ENCODE results near the gene NTPCR. TPM values are rescaled to one million over a fixed set of nuclear protein-coding genes. Genes with fewer than 3 reads are reported as not detected.
"Not testable (repeated sequence)": the region's sequence is repeated elsewhere in the genome, so short reads cannot be mapped to it uniquely, and the experiment has no call there.

The NTPCR gene
- polyA plus RNA-seq, 4 donors: 62.1 to 83.9 (median 80.4) TPM

DNA sequence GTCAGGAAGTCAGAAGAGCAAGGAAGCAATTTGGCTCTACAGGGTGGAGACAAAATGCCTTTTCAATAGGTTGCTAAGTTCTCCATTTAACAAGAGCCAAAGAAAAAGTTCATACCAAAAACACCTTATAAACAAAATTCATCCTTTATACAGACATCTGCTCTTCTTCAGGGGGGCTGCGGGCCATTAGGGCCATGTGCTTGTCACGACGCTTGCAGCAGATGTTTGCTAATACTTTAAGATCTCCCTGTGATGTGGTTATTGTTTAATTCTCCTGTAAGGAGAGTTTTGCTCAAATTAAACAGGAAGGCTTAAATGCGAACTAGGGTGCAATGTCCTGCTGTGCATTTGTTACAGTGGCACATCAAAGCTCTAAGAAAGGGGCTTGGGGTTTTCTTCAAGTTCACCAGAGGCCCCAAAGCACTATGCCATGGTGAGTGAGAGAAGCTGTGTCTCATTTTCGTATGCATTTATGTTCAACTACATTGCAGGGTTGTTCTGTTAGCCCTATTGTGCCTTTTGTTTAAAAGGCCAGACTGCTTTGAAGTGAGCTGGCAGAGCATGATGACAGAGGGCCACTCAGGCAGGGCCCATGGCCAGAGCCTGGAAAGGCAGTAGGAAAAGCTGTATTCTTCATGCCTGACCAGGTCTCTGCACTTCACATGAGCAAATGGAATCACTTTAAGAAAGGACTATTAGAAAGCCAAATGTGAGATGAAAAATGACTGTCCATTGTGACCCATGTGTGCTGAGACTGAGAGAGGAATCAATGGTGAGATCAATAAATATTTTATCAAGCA is 24.8 kb upstream of the NTPCR start:
- no peak for DNase-seq (ENCODE audit: low read depth in 4 of 4, low spot score in 3 of 4)

DNA sequence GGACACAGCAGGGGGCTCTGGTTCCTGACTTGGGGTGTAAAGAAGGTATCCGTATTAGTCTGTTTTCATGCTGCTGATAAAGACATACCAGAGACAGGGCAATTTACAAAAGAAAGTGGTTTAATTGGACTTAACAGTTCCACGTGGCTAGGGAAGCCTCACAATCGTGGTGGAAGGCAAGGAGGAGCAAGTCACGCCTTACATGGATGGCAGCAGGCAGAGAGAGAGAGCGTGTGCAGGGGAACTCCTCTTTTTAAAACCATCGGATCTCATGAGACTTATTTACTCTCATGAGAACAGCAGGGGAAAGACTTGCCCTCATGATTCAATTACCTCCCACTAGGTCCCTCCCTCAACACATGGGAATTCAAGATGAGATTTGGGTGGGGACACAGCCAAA is 23.2 kb upstream of the NTPCR start:
- DNase-seq (ENCODE audit: low read depth in 4 of 4, low spot score in 3 of 4): not testable (repeated sequence)

DNA sequence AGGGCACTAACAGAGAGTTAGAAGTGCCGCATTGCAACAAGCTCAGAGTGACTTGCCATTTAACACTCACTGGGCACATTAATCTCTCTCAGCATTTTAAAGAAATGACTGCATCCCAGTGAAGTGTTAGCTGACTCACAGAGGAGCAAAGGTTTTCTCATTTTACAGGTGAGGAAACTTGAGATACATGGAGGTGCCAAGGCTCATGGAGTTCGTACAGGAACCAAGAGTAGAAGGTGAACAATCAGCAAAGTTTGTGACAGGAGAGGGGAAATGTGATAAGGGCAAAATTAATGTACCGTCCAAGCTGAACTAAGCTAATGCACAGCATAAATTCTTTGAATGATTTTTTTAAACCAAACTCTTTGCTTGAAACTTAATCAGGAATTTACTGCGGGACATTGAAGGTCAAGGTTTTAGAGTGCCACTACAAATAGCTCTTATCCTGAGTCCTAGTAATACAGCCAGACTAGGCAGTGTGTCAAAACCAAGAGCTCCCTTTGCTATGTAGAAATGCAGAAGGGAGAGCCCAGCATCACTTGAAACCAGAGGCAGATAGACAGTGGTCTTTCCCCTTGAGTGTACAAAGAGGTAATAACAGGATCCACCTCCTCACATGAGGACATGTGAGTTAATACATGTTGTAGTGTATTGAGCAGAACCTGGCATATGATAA is 22.4 kb upstream of the NTPCR start:
- DNase-seq (ENCODE audit: low read depth in 4 of 4, low spot score in 3 of 4): peak in 2 of 4 donors; percentile 38 to 49

DNA sequence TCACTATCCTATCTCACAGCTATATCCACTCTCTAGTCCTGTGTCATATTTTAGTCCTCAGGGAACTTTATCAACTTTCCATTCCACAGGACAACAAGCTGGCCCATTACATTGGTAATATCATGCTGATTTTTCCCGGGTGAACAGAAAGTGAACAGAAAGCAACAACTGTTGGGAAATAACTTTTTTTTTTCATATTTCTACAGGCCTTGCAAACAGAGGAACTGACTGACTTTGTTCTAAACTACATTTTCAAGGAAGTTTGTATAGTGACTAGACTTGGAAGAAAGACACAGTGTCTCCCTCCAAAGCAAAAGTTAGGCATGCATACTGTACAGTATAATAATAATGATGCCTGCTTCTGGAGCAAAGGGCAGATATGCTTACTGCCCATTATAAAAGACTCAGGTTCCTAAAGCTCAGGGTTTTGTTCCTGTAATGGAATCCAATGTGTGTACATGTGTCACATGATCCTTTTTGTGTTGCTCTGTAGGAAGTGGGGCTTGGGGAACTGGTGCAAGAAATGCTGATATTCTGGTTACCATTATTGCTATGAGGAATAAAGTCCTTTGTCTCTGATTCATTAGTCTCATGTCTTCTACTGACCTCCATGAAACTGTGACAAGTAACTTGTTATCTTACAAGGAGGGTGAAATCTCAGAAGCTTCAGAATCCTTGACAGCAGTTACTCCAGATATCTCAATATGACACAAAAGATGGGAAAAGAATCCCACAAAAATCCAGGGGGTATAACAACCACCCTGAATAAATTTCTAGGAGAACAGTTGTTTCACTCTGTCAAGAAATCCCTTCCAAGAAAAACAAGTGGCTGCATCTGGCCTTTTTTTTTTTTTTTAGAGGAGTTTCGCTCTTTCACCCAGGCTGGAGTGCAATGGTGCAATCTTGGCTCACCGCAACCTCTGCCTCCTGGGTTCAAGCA is 17.7 kb upstream of the NTPCR start:
- DNase-seq (ENCODE audit: low read depth in 4 of 4, low spot score in 3 of 4): no peak

DNA sequence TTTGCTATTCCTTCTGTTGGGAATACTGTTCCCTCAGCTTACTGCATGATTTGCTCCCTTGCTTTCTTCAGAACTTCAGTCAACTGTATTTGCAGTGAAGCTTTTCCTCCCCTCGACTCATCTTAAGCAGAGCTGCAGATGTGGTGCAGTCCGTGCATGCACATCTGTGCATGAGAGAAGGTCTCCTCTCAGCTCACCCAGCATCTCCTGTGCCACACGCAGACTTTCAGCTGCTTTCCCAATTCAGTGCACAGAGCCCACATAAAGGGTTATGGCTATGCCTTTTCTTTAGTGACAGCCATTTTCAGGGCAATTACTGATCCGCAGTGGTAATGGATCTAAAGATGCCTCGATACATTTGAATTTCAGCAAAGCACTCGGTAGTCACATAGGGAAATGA is 13.5 kb upstream of the NTPCR start:
- DNase-seq (ENCODE audit: low read depth in 4 of 4, low spot score in 3 of 4): no peak

DNA sequence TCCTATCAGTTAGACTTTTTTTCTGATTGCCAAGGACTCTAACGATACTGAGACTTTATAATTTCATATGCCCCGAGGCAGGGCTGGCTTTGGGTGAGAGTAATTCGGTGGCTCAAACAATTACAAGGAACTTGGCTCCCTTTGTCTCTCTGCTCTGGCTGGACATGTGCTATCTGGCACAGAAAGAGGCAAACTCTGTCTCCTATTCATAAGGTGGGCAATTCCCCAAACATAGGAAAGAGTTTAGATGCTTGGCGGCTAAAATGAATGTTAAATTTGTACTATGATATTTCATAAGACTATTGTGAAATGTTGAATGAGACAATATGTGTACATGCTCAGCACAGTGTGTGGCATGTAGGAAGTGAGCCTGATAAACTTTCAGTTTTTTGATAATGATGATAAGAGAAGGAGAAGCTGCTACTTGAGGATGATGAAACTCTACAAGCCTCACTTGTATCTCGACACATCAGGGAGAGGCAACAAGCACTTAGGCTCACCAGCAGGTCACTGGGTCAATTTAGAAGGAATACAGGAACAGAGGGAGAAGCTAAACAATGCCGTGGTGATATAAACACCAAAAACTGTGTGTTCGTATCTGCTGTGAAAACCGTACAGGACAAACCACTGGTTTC is 12.6 kb upstream of the NTPCR start:
- DNase-seq (ENCODE audit: low read depth in 4 of 4, low spot score in 3 of 4): no peak

DNA sequence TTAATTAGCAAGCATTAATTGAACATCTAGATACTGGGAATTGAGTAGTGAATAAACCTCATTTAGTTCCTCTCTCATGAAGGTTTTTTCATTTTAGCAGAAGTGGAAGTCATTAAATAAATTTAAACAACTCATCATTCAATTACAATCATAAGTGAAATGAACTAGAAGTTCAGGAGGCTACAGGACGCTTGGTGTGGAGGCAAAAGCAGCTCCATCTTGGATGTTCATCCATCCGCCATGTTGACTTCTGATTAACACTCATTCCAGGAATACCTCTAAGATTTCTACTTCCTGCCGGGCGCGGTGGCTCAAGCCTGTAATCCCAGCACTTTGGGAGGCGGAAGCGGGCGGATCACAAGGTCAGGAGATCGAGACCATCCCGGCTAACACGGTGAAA is 11.5 kb upstream of the NTPCR start:
- DNase-seq (ENCODE audit: low read depth in 4 of 4, low spot score in 3 of 4): no peak

DNA sequence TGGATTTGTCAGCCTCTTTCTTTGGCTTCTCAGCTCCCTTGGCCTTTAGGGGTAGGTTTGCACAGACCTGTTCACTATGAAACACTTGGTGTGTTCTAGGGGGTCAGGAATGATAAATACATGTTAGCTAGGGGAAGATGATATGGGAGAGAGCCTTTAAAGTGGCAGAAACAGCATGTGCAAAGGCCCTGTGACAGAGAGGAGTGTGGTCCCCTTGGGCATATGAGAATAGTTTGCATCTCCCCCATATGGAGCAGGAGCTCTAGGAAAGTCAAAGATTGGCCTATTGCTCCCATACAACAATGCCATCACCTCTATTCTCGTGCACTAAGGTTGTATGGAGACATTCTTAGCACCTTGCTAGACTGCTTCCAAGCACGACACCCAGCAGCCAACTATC is 10.7 kb upstream of the NTPCR start:
- no peak for DNase-seq (ENCODE audit: low read depth in 4 of 4, low spot score in 3 of 4)

DNA sequence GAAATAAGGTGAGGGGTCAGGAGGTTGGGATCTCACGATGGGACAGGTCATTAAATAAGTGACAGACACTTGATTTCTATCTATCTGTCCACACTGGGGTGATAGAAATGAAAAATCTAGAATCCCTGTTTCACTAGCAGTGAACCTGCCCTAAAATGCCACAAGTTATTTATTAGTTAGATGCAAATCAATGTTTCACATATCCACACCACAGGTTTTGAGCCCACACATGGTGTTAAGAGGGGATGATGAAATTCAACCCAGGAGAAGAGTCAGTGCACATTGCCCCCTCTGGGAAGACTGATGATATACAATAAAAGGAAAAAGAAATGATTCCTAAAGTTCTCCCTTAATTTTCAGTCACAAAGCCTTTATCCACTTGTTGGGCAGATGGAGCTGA is 10.1 kb upstream of the NTPCR start:
- no peak for DNase-seq (ENCODE audit: low read depth in 4 of 4, low spot score in 3 of 4)

DNA sequence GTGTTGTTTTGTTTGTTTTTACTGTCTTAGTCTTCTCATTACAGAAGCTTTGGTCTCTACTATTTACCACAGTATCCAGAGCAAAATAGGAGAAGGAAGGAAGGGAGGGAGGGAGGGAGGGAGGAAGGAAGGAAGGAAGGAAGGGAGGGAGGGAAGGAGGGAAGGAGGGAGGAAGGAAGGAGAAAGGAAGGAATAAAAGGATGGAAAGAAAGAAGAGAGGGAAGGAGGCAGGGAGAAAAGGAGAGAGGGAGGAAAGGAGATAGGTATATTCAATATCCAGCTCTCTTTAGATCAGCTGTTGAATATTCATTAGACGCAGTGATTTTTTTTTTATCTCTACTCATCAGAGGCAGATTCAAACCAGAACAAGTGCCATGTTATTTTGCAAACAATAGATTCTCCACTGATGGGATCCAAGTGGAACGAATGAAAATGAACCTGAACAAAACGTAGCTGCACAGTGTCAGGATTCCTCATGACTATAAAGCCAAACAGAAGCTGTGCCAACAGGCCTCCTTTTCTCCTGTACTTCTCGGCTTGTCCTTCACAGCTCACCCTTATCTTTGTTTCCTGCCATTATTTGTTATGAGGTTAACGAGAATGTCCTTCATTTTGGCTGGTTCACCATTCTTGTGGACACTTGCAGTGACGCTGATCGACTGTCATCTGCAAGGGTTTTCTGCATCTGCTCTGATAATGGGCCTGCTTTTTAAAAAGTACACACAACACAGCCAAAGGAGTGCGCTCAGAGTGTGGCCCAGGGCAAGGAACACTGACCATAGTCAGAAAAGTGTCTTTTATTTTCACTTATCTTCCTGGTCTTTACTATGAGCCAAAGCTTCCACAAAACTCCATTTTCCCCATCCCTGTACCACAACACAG is 7.8 kb upstream of the NTPCR start:
- no peak for DNase-seq (ENCODE audit: low read depth in 4 of 4, low spot score in 3 of 4)

DNA sequence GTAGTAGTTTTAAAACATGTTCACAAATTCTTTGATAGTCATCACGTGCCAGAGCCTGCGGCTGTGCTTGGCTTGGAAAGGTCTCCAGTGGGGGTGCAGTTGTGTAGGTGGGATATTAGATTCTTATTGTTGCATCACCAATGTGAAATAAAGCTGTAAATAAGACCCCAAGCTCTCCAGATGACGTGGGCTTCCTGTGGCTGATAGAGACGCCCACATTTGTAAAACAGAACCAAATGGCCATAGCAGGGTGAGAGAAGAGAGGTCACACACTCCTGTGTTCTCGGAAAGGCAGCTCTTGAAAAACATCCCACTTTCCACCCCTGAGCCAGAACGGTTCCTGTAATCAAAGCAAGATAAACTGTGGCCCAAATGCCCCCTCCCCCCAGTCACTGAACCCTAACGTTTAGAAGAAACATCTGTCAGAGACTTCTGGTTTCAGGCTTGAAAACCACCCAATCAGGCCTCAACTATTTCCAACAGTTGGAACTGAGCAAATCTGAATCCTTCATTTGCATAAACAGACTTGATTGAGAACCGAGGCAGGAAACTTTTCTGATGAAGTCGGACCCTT is 6.6 kb upstream of the NTPCR start:
- peak in 2 of 4 donors; percentile 43 to 64 for DNase-seq (ENCODE audit: low read depth in 4 of 4, low spot score in 3 of 4)

DNA sequence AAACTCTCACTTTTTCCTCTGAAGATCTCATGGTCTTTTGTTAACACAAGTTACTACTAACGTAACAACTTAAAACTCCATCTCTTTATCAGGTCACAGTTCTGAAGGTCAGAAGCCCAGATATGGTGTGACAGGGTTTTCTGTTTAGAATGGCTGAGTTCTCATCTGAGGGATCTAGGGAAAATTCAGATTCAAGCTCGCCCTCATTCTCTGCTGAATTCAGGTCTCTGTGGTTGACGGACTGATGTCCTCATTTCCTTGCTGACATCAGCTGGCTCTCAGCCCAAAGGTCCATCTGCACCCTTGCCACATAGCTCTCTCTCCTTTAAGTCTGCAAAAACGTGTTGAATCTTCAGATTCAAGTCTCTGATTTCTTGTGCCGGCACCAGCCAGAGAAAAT is 6.1 kb upstream of the NTPCR start:
- DNase-seq (ENCODE audit: low read depth in 4 of 4, low spot score in 3 of 4): no peak

DNA sequence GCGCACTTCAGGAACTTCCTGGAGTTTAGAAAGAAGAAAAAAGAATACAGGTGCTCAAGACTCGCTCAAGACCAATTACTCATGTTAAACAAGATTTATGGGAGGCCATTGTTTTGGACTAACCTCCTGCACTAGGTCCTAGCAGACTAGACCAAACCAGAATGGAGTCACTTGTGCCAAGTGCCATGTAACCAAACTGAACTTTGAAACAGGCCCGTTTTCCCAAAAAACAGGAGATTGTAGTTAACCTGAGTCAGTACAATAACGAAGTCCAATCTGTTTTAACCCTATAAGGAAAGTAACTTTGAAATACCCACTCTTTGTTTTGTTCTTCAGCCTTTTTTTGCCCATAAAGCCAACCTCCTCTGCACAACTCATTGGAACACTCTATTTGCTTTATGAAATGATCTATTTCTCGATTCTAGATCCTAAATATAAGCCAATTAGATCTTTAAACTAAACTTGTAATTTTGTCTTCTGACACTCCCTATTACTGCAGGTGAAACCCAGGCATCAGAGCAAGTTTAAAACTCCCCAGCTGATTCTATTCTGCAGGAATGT is 695 bp upstream of the NTPCR start:
- DNase-seq (ENCODE audit: low read depth in 4 of 4, low spot score in 3 of 4): no peak

DNA sequence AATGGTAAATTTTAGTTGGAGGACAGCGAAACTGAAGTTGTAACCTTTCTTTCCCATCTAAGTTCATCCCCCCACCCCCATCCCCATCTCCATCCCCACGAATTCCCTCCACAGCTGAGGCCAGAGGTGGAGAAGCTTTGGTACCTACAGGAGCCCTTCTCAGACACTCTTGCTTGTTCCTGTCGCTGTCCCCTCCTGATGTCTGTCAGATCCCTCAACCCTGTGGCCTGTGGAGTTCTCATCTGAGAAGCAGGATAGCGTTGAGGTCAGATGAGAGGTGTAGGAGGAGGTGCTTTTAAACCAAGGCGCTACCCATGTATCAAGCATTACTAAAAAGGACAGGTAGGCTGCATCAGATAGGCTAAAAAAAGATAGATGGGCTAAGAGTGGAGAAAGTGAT is 769 bp downstream of the NTPCR start:
- no peak for DNase-seq (ENCODE audit: low read depth in 4 of 4, low spot score in 3 of 4)

DNA sequence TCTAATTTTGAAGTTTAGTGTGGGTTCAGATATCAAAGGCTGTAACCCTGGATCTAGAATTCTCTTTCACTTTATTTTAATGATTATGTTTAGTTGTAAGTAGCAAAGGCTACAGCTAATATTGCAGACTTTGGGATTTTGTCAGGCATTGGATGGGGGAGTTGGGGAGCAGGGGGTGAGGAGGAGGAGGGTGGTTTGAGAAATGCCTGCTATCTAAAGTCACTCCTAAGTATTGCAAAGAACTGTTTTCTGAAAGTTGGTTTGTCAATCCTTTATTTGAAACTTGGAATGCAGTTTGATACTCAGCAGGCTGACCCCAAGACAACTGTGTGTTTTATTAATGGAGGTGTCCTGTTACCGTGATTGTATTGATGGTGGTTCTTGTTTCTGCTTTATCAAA is 1.2 kb downstream of the NTPCR start:
- no peak for DNase-seq (ENCODE audit: low read depth in 4 of 4, low spot score in 3 of 4)

DNA sequence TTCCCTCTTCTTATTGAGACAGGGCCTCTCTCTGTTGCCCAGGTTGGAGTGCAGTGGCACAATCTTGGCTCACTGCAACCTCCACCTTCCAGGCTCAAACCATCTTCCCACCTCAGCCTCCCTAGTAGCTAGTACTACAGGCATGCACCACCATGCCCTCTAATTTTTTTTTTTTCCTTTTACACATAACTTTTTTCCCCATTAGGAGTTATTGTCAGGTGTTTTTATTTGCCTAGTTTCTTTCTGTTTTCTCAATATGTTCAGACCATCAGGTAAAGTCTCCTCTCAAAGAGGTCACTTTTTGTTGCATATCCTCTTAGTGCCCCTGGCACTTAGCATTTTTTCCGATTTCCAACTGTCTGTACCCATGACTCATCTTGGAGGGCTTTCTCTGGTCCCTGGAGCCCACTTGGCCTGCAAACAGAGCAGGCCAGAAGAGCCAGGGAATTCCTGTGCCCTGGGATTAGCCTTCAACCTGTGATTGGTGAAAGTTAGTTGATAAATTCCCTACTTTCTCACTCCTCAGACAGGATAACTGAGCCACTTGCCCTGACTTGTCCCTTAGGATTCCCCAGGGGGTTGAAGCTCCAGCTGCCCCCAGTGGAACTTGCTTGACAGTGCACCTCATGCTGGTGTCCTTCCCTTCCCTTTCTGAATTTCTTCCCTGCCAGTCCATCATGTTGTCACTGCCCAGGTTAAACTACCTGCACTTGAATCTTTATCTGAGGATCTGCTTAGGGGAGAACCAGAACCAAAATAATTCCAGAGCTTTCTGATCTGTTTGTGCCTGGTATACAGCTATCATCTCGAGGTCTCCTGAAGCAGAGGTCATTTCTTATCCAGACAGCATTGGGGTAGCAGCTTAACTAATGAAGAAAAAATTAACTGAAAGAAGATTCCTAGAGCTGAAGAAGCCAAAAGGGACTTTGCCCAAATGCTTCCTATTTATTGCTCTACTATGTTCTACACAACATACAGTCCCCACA is 2.4 kb downstream of the NTPCR start:
- DNase-seq (ENCODE audit: low read depth in 4 of 4, low spot score in 3 of 4): no peak

DNA sequence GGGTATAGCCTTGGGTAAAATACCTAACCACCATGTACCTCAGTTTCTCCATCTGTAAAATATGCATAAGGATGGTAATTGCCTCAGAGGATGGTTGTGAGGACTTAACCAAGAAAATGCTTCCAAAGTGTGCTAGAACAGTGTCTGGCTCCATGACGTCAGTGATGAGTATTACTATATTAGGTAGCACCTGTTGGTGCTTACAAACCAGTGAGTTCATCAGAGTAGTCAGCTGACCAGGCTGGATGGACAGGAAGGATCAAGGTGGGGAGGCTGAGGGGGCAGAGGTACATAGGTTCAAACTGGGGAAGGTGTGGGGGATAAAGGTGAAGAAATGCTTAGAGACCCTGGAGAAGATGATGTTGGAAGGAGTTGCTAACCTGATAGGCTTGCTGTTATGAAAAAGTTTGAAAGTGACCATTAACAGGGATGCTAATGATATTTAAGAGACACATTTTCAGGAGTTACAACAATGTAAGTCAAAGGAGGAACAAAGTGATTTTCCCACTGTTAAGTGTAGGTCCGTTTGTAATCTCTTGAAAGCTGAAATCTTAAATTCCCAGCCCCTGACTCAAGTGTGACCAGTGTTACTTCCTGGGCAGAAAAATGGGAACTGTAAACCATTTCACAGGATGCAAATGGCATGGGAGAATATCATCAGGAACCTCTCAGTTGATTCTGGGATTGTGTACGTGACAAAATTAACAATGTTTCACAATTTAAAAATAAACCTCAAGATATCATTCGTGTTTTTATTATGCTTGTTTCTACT is 4.4 kb downstream of the NTPCR start:
- DNase-seq (ENCODE audit: low read depth in 4 of 4, low spot score in 3 of 4): no peak

Data from right renal pelvis (tissue), 4 donors.